Mesenteric fat pad (tissue), 1 donor: ENCODE results near the gene LOXHD1. TPM values are rescaled to one million over a fixed set of nuclear protein-coding genes. Genes with fewer than 3 reads are reported as not detected.

Experiments used
- DNase-seq: peaks from one replicate; pipeline ENCODE4 v3.0.0-alpha.2; 2020; ENCODE audit warnings: low spot score
- total RNA-seq: library from RNA; stranded (reverse); fragmentation: NEBNext Ultra II Directional; extraction: Animal tissue kit (Norgen Biotek cat#: 25700); gene quantifications from one replicate; pipeline ENCODE4 v1.2.1, GENCODE V29; 2021
- donor health status: DM: yes; HTN: yes; CAD: no.

LOXHD1 gene
- total RNA-seq, 1 donor from 2014 or later: 2.3 TPM

DNA sequence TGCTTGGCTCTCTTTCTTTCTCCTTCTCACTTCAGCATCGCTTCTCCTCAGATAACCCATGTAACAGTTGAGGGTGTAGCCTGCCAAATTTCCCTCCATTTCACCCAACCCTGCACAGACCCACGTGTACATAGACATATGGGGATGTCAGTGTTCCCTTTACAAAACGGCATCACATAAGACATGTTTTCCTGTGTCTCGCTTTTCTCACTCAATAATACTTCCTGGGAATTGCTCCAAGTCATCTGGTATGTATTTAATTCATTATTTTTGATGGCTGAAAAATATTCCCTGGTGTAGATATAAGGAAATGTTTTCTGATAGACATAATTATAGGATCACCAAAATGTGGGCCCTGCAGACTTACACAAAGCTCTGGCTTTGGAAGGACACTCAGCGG lies 176.8 kb downstream of the LOXHD1 start:
- DNase-seq: no peak

- no peak for DNase-seq
Observed at GRCh38 chr18:46478796-46479195, 178.2 kb downstream of the LOXHD1 start.

DNA sequence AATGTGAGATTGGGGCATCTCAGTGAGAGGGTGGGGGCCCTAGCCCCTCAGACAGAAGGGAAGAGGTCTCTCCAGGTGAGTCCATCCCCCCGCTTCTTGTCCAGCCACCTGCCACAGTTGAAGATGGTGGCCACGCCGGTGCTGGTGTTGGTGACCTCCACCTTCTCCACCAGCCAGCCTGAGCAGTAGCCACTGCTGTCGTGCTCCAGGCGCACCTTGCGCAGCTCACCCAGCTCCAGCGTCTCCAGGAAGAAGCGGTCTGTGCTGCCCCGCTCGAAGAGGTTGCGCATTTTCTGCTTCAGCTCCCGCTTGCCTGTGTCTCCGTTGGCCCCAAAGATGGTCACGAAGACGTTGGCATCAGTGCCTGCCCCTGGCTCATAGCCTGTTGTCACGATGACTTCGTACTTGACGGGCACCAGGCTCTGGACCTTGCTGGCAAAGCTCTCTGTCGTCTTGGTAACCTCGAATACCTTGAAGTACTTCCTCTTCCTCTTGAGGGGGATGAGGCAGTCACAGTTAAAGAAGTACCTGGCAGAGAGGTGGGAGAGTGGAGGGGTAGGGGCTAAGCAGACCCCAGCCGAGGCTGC lies 179.5 kb downstream of the LOXHD1 start:
- DNase-seq: peak; percentile 35

DNA sequence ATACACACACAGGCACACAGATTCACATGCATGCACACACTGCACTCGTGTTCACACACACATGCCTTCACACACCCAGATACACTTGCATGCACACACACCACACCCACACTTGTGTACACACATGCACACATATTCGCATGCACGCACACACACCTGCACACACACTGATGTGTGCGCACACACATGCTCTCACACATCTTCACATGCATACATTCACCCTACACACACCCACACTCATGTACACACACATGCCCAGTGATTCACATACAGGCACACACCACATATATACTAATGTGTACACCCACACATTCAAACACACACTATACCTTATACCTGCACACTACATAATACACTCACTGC lies 181.6 kb downstream of the LOXHD1 start:
- no peak for DNase-seq

DNA sequence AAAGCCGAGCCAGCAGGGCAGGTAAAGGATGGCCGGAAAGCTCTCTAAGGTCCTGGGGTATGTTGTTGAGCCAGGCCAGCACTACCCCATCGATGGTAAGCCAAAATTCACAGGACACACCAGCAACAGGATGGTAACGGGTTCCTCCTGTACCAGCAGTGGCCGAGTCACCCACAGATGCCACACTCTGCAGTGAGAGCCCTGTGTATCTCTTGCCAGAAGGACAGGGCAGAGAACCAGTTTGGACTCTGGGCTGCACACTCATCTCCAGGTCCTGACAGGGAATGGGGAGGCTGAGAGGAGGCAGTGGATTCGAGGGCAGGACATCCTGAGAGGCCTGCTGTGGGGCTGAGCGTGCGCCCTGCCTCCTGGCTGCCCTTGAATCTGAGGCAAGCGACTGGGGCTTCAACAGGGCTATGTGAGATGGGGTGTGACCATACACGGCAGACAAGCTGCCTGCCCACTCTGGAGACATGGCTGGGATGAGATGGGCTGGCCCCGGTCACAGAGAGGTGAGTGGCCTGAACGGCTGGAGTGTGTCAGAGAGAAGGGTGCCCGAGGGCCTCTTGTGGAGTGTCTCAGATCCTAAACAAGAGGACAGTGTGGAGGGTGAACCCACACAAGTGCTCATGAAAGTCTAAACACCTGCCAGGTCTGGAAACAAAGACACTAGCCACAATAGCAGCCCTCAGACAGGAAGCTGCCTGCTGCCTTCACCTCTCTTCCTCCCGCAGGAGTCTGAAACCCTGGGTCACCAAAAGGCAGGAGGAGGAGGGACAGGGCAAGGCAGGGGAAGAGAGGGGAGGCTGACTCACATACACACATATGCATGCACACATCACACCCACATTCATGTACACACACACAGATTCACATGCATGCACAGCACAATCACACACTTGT lies 182.3 kb downstream of the LOXHD1 start:
- no peak for DNase-seq

- no peak for DNase-seq
Observed at GRCh38 chr18:46471809-46472498, 185.1 kb downstream of the LOXHD1 start.

GRCh38 chr18:46470714-46471113 lies 186.3 kb downstream of the LOXHD1 start:
- DNase-seq: no peak

GRCh38 chr18:46469186-46469915 lies 187.7 kb downstream of the LOXHD1 start:
- no peak for DNase-seq

DNA sequence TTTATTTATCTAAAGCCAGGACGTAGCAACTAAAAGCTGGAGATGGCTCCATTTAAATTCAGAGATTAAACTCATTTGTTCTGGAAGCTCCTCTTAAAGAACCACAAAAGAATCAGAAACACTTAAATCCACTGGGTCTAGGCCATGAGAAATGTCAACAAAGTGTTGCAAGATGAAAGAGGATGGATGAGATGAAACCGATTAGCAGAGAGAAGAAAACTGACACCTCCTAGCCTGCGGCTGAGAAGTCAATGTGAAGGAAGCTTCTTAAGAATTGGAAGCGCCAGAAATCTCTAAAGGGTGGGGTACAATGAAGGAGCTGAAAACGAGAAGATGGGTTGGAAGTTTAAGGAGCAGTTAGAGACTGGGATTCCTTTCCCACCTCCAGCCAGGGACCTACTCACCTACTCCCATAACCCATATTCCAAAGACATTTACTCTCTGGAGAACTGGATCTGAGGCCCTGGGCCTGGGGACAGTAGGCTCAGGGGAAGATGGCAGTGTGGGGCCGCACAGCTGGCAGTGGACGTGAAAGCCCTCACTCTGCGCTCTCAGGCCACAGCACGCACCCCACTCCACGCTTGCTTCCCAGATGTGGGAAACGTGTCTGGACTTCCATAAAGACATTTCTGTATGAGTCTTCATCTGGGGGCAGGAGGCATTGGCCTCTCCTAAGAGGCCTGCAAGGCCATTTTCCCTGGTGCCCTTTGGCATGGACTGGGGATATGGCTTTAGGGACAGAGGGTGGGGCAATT lies 188.4 kb downstream of the LOXHD1 start:
- DNase-seq: no peak

- DNase-seq: no peak
Observed at GRCh38 chr18:46466234-46467160, 190.5 kb downstream of the LOXHD1 start.

GRCh38 chr18:46464926-46465655 lies 191.9 kb downstream of the LOXHD1 start:
- DNase-seq: no peak

GRCh38 chr18:46462523-46462922 lies 194.5 kb downstream of the LOXHD1 start:
- DNase-seq: no peak

- no peak for DNase-seq
Observed at GRCh38 chr18:46461993-46462392, 195.0 kb downstream of the LOXHD1 start.

DNA sequence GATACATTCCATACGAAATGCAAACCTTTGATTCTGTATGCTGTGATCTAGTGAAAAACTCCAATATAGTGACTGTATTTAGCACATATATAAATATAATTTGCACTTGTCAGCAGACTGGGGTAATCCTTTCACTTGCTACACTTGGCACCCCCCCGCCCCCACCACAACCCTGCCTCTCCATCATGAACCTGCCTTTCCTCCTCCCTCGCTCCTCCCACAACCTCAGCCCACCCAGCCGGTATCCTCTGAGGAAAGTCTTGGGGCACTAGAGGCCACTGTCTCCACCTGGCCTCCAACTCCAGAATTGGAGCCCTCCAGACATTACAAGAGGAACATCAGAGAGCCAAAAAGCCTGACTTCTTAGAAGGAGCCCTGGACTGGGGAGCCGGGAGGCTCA lies 196.3 kb downstream of the LOXHD1 start:
- no peak for DNase-seq

- no peak for DNase-seq
Observed at GRCh38 chr18:46459789-46460455, 197.1 kb downstream of the LOXHD1 start.

GRCh38 chr18:46458472-46458871 lies 198.5 kb downstream of the LOXHD1 start:
- DNase-seq: no peak

DNA sequence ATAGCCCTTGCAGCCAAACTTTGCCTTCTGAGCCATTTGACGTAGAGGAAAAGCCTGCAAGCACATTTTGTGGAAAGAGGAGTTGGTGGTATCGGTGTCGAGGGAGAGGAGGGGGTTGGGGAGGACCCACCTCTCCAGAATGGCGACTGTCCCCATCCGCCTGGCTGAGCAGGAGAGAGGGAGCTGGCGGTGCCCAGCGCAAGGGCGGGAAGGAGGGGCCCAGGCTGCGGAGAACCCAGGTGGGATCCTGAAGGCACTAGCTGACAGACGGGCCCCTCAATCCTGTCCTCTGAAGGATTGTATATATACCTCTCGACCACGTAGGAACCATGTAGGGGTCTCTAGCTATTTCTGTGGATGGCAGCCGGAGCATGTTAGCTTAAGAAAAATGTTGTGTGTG lies 200.3 kb downstream of the LOXHD1 start:
- DNase-seq: no peak

- DNase-seq: no peak
Observed at GRCh38 chr18:46452820-46453219, 204.2 kb downstream of the LOXHD1 start.
